NCI-H1436 treated with DMSO at 0.1 percent for 48 hours (cell line): ENCODE data around the gene CACNA1I.

Experiments used
- DNase-seq: peaks from one replicate; lab custom pipeline; 2025; lab: John Stamatoyannopoulos, UW

The CACNA1I gene

GRCh38 chr22:39535831-39536449 is 34.6 kb upstream of the CACNA1I start:
- DNase-seq: no peak

GRCh38 chr22:39536711-39537110 is 33.8 kb upstream of the CACNA1I start:
- DNase-seq: no peak

GRCh38 chr22:39537975-39538374 is 32.6 kb upstream of the CACNA1I start:
- DNase-seq: no peak

- DNase-seq: no peak
These were observed 27.5 kb upstream of the CACNA1I start for GRCh38 chr22:39543095-39543494.

GRCh38 chr22:39545386-39546365 is 24.9 kb upstream of the CACNA1I start:
- DNase-seq: no peak

- DNase-seq: no peak
These were observed 23.5 kb upstream of the CACNA1I start for GRCh38 chr22:39546889-39547586.

- DNase-seq: no peak
These were observed 23.0 kb upstream of the CACNA1I start for GRCh38 chr22:39547587-39547947.

- no peak for DNase-seq
These were observed 17.1 kb upstream of the CACNA1I start for GRCh38 chr22:39553429-39553828.

- no peak for DNase-seq
These were observed 16.4 kb upstream of the CACNA1I start for GRCh38 chr22:39554151-39554550.

GRCh38 chr22:39556970-39557841 is 13.3 kb upstream of the CACNA1I start:
- no peak for DNase-seq

- no peak for DNase-seq
These were observed 12.3 kb upstream of the CACNA1I start for GRCh38 chr22:39558254-39558727.

- DNase-seq: no peak
These were observed 11.6 kb upstream of the CACNA1I start for GRCh38 chr22:39558950-39559349.

GRCh38 chr22:39559456-39560105 is 11.0 kb upstream of the CACNA1I start:
- DNase-seq: no peak

GRCh38 chr22:39560127-39560526 is 10.4 kb upstream of the CACNA1I start:
- DNase-seq: no peak

- no peak for DNase-seq
These were observed 7.6 kb upstream of the CACNA1I start for GRCh38 chr22:39562839-39563489.

- DNase-seq: no peak
These were observed 6.8 kb upstream of the CACNA1I start for GRCh38 chr22:39563571-39564428.

GRCh38 chr22:39565414-39565944 is 5.1 kb upstream of the CACNA1I start:
- no peak for DNase-seq

- no peak for DNase-seq
These were observed 3.2 kb upstream of the CACNA1I start for GRCh38 chr22:39567135-39567946.
